Measurements from ENCODE around the gene FOXN1. TPM values are rescaled to one million over a fixed set of nuclear protein-coding genes. Genes with fewer than 3 reads are reported as not detected.
"Not testable (repeated sequence)": the region's sequence is repeated elsewhere in the genome, so short reads cannot be mapped to it uniquely, and the experiment has no call there.

The FOXN1 gene
- polyA plus RNA-seq, 1 donor, result 0.55 TPM

DNA sequence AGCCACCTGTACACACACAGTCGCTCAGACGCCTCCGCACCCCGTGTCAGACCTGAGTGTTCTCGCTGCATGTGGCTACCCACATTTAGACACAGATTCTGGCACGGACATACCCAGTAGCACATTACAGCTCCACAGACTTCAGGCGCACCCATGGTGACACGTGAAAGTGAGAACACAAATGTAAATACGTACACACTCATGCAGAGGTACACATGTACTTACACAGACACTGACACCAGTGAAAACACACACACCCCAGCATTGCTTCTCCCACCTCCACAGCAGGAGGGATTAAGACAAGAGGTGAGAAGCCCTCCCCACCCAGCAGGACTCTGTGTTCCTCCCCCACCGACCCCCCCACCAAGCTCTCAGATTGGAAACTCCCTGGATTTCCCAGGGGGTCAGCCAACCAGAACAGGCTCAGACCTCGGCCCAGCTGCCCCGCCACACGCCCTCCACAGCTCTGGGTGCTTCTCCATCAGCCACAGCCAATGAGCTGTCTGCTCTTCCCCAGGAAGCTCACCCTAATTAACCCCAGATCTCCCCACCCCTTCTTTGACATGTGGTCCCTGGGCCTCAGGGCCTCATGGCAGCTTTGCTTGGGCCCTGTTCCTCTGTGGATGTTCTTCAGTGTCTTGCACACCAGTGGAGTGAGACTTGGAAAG is 5.3 kb upstream of the FOXN1 start:
- DNase-seq, result no peak

DNA sequence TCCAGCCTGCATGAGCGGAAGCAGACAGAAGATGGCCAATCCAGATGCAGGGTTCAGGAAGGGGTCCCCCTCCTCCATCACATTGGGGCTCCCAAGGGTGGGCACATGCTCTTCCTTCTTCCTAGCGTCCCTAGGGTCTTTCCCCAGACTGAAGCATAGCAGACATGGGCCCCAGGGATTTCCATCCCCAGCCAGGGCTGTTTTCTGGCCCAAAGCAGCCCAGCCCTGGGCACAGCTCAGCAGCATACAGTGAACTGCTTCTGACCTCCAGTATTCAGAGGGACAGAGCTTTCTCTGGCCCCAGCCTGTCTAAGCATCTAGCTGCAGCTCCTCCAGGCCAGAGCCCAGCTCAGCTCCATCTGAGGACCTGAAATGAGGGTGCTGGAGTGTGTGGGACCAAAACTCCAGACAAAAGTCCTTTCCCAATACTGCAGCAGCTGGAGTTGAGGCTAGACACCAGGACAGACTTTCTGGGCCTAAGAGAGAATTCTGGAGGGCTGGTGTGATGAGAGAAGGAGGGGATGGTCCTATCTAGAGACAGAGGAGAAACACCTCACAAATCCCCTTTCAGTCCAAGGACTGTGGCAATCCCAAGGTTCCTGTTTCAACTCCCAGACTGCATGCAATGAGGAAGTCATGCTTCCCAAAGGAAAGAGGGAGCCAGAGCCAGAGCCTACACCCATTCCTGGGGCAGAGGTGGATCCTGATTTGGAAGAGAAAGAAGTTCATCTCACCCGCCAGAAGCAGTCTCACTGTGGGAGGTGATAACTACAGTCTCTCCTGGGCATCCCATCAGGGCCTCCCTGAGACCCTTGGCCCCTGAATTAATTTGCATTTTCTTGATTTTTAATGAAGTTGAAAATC is 4.5 kb upstream of the FOXN1 start:
- no peak for DNase-seq

DNA sequence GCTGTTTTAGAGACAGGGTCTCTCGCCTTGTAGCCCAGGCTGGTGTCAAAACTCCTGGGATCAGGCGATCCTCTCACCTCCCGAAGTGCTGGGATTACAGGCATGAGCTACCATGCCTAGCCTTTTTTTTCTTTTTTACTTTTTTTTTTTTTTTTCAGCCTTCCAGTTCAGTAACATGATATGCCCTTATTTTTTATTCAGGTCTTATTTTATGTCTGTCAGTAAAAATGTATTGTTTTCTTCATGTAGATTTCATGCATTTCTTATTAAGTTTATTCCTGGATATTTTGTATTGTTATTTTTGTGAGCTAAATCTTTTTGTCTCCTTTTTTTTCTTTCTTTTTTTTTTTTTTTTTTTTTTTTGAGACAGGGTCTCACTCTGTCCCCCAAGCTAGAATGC is 2.7 kb upstream of the FOXN1 start:
- no peak for DNase-seq

DNA sequence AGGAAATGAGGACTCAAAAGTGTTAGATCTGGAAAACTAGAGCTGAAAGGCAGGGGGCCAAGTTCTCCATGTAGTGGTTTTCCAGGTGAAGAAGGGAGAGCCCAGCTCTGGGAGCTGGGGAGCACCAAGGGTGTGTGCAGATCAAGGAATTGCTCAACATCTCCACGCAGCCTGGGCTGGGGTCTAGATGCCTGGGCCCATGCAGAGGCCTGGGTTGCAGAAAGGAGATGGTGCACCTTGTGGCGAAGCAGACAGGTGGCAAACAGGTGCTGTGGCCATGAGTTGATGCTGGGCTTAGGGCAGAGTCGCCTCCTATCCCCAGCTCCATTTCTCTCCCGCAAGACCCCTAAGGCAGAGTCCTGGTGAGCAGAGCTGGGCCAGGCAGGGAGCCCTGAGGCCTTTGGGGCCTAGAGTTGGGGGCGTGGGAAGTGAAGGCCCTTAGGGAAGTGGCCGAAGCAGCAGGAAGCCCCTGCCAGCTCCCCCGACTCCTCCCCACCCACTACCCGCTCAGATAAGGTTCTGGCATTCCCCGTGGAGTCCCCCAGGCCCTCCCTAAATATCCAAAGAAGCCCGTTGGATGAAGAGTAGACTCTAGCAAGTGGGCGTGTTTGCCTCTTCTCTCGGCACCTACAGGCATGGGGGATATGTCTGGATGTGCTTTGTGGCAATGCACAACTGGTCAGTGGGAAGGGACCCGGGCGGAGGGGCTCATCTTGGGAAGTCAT is 777 bp downstream of the FOXN1 start:
- no peak for DNase-seq

DNA sequence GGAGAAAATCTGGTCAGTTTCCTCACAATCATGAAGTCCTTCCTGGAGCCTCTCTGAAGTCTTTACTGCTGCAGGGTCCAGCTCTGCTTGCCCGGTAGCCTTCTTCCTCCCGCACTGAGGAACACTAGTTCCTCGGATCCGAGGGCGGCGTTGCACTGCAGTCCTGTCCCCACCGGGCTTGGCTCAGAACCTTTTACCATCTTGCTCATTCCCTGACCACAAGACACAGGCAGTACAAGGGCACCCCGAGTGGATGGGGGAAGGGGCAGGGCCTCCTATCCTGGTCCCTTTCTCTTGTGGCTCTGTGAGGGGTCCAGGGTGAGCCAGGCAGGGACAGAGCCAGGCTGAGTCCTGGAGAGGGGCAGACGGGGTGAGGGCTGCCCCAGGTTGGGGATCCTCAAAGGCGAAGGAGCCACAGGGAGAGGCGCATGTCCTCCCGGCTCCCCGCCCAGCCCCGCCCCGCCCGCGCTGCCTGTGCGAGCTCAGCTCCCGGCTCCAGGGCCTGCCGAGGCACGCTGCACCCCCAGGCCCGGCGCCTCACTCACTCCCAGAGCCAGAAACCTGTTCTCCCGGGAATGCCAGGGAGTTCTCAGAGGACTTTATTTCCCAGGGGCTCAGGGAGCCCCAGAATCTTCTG is 1.5 kb downstream of the FOXN1 start:
- DNase-seq, result no peak

DNA sequence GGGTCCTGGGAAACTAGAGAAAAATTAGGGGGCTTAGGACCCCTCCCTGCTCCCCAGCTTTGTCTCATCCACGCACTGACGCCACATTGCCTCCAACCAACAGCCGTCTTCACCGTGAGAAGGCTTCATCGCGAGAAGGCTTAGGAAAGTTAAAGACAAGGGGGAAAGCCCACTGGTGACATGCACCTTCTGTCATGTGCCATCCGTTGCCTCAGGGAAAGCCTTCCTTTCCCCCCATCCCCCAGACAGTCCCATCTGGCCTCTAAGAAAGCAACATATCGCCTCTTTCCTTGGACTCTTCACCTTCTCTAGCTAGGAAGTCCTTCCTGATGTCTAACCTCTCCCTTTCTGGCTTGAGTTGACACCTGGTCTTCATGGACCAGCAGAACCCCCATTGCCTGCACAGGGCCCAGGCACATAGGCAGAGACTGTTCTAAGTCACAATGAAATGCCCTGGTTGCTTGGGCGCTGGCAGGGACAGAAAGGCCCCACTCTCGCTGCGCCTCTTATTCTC is 2.1 kb downstream of the FOXN1 start:
- DNase-seq, result no peak

DNA sequence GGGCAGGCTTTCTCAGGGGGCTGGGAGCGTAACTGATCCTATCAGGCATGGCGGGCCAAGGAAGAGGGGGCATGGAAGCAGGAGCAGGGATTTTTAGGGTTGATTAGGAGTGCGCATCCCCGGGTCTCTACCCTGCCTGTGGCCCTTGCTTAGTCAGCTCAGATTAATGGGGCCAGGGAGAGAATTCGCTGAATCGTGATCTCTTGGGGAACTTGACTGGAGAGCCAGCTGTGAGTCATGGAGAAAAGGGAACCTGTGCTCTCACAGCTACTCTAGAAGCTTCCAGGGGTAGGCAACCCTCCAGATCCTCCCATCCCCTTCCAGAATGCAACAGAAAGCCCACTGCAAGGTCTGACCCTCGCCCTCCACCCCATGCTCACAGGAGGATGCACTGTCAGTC is 3.6 kb downstream of the FOXN1 start:
- DNase-seq, result no peak

DNA sequence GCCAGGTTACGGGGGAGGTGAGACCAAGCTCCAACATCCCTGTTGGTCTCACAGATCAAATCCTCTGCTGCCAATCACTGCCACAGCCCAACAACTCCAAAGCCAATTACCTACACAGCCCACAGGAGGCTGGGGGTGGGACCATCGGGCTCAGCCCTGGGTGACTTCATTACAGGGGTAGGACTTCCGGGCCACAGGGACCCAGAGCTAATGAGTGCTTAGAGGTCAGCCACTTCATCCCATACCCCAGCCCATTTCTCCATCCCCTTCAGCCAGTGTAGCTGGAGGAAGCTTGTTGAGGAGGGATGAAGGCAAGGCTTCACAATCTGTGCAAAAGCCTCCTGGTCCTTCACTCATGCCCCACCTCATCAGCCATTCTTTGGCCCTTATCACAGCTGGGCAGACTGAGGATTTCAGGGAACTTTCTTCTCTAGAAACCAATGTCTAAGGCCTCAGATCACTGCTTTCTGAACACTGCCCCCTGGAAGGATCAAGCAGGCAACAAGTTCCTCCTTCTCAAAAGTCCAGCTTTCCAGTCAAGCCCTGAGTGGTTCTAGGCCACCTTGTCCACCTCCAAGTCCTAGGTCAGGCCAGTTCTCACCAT is 5.8 kb downstream of the FOXN1 start:
- DNase-seq, result no peak

DNA sequence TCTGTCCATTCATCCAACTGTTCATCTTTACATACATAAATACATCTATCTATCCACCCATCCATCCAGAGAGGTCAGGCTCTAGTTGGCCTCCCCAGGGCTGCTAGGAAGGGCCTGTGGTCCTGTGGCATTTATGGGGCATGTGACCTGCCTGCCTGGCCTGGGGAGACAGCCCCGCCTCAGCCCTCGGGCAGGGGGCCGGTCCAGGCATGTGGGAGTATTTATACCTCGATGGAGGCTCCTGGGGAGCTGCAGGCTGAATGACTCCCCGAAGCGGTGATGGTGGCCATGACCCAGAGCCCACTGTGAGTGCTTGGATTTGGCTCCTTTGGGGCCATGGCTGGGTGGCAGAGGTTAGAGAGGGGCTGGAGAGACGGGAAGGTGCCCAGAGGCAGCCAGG is 7.3 kb downstream of the FOXN1 start:
- DNase-seq, result no peak

DNA sequence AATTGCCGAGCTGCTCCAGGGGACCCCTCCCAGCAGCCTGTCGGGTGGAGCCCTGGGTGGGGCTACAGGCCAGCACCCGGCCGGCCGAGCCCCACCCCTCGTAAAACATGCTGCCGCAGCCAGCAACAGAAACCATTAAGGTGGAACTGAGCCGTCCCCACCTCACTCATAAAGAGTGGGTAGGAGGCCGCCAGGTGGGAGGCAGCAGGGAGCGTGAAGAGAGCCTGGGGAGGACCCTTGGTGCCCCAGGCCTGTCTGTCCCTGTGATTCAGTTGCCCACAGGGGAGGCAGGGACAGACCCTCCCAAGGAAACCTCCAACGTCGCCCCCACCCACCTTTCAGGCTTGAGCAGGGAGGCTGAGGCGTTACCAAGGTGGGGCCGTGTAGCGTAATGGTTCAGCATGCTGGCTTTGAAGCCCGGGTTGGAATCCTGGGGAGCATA is 8.4 kb downstream of the FOXN1 start:
- no peak for DNase-seq

DNA sequence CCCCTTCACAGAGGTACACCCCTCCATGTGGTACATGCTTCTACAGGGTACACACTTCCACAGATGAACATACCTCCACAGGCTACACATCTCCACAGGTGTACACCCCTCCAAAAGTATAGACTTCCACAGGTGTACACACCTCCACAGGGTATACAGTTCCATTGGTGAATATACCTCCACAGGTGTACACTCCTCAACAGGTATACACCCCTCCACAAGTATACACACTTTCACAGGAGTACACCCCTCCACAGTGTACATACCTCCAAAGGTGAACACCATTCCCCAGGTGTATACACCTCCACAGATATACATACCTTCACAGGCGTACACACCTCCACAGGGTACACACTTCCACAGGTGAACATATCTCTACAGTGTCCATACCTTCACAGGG is 9.4 kb downstream of the FOXN1 start:
- DNase-seq, result no peak

DNA sequence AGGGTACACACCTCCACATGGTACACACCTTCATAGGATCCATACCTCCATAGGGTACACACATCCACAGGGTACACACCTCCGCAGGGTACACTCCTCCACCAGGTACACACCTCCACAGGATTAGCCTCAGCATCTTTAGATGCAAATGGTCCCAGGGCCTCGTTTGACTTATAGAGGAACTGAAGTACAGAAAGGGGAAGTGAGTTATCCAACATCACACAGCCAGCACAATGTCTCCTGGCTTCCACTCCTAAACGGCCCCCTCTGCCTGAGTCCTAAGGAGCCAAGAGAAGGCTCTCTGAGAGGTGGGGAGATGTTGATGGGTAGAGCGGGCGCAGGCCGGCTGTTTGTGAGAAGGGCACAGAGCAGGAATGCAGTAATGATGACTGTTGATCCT is 12.0 kb downstream of the FOXN1 start:
- DNase-seq, result no peak

DNA sequence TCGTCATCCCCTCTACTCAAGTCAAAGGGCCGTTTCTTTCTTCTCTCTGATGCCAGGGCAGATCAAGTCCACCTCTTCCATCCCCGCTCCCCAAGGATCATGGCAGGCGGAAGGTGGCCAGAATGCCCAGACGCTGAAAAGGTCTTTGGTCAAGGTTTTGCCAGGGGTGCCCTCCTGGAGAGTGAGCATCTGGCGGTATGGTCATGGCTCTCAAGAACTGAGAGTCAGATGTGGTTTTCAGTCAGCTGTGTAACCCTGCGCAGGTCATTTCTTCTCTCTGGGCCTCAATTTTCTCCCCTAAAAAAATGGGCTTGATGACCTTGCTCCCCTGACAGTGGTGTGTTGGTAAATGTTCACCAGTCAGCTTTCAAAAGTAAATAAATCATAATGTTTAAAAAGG is 12.4 kb downstream of the FOXN1 start:
- no peak for DNase-seq

DNA sequence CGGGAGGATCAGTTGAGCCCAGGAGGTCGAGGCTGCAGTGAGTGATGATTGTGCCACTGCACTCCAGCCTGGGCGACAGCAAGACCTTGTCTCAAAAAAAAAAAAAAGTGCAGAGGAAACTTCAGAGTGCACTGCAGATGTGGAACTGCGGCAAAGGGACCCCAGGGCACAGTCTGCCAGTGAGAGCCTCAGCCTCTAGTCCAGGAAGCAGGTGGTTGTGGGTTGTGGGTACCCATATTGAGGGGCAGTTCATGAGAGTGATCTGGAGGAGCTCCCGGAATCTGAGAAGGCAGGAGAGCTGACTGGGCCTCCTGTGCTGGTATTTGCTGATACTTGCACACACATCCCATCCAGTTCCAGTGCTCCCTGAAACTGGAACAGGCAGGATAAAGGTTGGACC is 13.1 kb downstream of the FOXN1 start:
- no peak for DNase-seq

DNA sequence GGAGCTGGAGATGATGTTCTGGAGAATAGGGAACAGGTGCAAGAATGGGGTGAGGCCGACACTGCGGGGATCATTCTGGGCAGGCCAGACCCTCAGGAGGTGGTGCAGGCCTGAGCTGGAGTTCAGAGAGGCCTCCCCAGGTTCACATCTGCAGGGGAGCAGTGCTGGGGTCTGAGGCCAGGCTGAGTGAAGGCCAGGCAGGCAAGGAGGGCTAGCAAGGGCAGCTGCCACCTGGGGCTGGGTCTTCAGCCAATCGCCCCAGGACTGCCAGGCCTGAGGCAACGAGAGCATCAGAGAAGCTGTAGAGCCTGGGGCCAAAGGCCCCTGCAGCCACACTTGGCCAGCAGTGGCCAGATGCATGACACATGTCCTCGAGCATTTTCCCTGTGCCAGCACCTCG is 14.5 kb downstream of the FOXN1 start:
- no peak for DNase-seq

DNA sequence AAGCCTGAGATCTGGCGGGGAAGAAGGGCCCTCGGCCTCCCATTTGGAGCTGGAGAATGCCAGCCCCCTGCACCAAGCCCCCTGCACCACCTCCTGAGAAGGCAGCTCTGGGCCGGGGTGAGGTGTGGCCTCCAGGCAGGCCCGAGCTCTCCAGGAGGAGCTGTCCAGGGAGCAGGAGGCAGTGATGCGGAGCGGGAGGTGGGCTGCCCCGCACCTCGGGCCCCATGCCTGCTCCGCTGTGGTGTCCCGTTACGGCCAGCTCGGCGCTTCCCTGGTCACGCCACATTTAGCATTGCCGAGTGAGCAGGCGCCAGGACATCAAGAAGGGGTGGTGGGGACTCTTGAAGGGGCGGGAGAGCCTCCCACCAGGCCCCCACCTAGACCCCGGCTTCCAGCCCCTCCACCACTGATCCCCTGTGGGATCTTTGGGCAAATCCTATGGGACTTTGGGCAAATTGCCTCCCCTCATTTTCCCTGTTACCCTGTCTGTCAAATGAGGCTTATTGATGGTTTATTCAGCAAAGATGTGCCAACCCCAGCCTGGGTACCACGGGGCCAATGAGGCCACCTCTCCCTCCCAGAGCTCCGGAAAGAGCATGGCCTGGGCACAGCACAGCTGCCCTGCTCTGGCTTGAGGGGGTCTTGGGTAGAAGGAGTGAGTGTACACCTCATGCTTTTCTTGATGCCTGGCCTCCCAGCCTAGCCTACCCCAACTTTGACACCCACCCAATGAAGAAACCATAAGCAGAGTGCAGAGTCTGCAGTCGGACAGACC is 15.3 kb downstream of the FOXN1 start:
- peak; percentile 78 for DNase-seq

DNA sequence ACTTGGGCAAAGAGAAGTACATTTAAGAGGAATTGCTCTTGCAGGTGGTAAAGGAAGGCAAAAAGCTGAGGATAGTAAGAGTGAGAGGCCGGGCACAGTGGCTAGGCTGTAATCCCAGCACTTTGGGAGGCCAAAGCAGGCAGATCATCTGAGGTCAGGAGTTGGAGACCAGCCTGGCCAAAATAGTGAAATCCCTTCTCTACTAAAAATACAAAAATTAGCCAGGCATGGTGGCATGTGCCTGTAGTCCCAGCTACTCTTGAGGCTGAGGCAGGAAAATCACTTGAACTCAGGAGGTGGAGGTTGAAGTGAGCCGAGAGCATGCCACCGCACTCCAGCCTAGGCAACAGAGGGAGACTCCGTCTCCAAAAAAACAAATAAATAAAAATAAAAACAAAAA is 16.1 kb downstream of the FOXN1 start:
- not testable (repeated sequence) for DNase-seq

DNA sequence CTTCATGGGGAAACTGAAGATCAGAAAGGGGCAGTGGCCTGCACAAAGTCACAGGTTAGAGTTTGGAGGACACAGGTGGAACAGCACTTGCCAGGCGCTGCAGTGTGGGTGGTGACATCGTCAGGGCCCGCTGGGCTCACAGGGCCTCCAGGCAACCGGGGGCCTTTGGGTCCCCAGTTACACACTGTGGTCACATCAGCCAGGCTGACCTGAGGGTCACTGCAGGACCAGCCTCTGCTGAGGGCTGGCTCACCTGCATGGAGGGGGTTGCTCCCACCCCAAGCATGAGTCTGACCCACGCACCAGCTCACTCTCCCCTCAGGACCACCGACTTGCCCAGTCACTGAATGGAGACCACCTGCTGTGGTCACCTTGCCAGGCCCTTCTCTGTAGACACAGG is 17.0 kb downstream of the FOXN1 start:
- no peak for DNase-seq

DNA sequence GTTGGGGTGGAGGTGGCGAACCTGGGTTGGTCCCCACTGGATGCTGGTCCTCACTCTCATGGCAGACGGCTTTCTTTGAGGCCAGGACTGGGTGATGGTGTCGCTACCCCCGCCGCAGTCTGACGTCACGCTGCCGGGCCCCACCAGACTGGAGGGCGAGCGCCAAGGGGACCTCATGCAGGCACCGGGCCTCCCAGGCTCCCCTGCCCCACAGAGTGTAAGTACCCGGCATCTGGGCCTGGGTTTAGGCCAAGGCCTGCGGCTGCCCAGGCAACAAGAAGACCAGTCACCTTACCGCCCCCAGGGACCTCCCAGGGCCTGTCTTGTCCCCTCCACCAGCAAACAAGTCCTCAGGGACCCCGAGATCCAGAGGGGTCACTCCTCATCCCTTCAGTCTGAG is 17.7 kb downstream of the FOXN1 start:
- no peak for DNase-seq

DNA sequence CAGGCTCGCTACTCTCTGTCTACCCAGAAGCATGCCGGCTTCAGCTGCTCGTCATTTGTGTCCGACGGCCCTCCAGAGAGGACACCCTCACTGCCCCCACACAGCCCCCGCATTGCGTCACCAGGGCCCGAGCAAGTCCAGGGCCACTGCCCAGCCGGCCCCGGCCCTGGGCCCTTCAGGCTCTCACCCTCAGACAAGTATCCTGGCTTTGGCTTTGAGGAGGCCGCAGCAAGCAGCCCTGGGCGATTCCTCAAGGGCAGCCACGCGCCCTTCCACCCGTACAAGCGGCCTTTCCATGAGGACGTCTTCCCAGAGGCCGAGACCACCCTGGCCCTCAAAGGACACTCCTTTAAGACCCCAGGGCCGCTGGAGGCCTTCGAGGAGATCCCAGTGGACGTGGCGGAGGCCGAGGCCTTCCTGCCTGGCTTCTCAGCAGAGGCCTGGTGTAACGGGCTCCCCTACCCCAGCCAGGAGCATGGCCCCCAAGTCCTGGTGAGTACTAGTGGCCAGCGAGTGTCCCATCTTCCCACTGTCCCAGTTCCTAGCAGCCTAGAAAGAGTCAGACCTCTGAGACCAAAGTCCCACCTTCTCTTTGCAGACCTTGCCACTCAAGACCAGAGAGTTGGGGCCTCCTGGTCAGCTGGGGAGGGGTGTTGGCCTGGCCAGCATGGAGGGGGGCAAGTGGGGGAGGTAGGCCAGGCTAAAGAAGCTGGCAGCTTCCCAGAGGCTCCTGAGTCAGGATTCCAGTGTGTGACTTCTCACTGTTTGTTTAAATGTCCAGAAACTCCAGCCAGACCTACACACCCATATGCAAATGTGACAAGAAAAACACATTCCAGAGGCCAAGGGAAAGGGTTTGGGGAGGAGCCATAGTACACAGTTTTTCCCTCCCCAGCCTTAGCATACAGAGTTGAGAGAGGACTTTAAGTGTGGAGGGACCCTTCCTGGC is 18.6 kb downstream of the FOXN1 start:
- DNase-seq, result peak; percentile 72

Measured in left kidney (tissue), 2 donors.